ENCODE results near the gene ATXN7. TPM values are rescaled to one million over a fixed set of nuclear protein-coding genes. Genes with fewer than 3 reads are reported as not detected.

The ATXN7 gene
- total RNA-seq, 2 experiments from 2014 or later: 289 to 304 TPM

- intact Hi-C loops (cut with DNase I, micrococcal nuclease): no loop called here
- Mint-ChIP-seq H3K9me3 (no peaks in the 10 kb centered on the region), H3K4me3 (no peak overlapping the region), H3K36me3 (ENCODE audit: low read depth) (peaks cover 25% of the 10 kb centered on the region), H3K27me3 (no peaks in the 10 kb centered on the region), H3K27ac (no peak overlapping the region), H3K4me1 (ENCODE audit: low read depth) (no peaks in the 10 kb centered on the region)
- TF ChIP-seq CTCF (IDR thresholded peaks at IDR 0.05): no peak
- no peaks in the 10 kb centered on the region for H3K36me3 ChIP-seq (ENCODE audit: insufficient read depth, low read length)
- no peak overlapping the region for H3K27ac ChIP-seq (ENCODE audit: low read depth in 1 of 2, low read length in 2 of 2)
- ChIA-PET POLR2A (no interaction called here), CTCF (interaction anchor here (1.0 kb wide), 1 partner anchor 175 kb away, joined by 3 read pairs; the partner anchor contains the start of gene PSMD6)
- H3K4me1 ChIP-seq (ENCODE audit: insufficient read depth, low read length): no peaks in the 10 kb centered on the region
- H3K27me3 ChIP-seq (ENCODE audit: control insufficient read depth in 1 of 2, insufficient read depth in 2 of 2, low read length in 2 of 2): no peaks in the 10 kb centered on the region
- ATAC-seq (ENCODE audit: poor library complexity): no peak
- no peak for DNase-seq
- no peak overlapping the region for H3K4me3 ChIP-seq (ENCODE audit: low read length)
- H3K9me3 ChIP-seq (ENCODE audit: control insufficient read depth in 1 of 2, insufficient read depth in 1 of 2, low read length in 2 of 2): peaks cover under 1% of the 10 kb centered on the region in 2 experiments
Observed at GRCh38 chr3:63847718-63848450, 15.8 kb upstream of the ATXN7 start.

GRCh38 chr3:63849175-63849574, 14.5 kb upstream of the ATXN7 start:
- H3K4me1 Mint-ChIP-seq (ENCODE audit: low read depth): no peaks in the 10 kb centered on the region
- ChIA-PET POLR2A (no interaction called here), CTCF (interaction anchor here (1.0 kb wide), 1 partner anchor 174 kb away, joined by 3 read pairs; the partner anchor contains the start of gene PSMD6)
- peaks cover 33% of the 10 kb centered on the region for H3K36me3 Mint-ChIP-seq (ENCODE audit: low read depth)
- Histone ChIP-seq H3K4me3 (ENCODE audit: low read length) (no peak overlapping the region), H3K9me3 (ENCODE audit: control insufficient read depth in 1 of 2, insufficient read depth in 1 of 2, low read length in 2 of 2) (no peaks in the 10 kb centered on the region), H3K27ac (ENCODE audit: low read depth in 1 of 2, low read length in 2 of 2) (no peak overlapping the region), H3K36me3 (ENCODE audit: insufficient read depth, low read length) (no peaks in the 10 kb centered on the region), H3K27me3 (ENCODE audit: control insufficient read depth in 1 of 2, insufficient read depth in 2 of 2, low read length in 2 of 2) (no peaks in the 10 kb centered on the region), H3K4me1 (ENCODE audit: insufficient read depth, low read length) (no peaks in the 10 kb centered on the region)
- DNase-seq (no peak), ATAC-seq (ENCODE audit: poor library complexity) (no peak)
- no peaks in the 10 kb centered on the region for H3K9me3 Mint-ChIP-seq
- intact Hi-C loops (cut with DNase I, micrococcal nuclease): no loop called here
- TF ChIP-seq CTCF (IDR thresholded peaks at IDR 0.05): no peak
- H3K27me3 Mint-ChIP-seq: no peaks in the 10 kb centered on the region
- no peak overlapping the region for H3K27ac Mint-ChIP-seq
- no peak overlapping the region for H3K4me3 Mint-ChIP-seq

GRCh38 chr3:63851287-63851686, 12.4 kb upstream of the ATXN7 start:
- Histone ChIP-seq H3K9me3 (ENCODE audit: control insufficient read depth in 1 of 2, insufficient read depth in 1 of 2, low read length in 2 of 2) (no peaks in the 10 kb centered on the region), H3K4me1 (ENCODE audit: insufficient read depth, low read length) (no peaks in the 10 kb centered on the region), H3K27me3 (ENCODE audit: control insufficient read depth in 1 of 2, insufficient read depth in 2 of 2, low read length in 2 of 2) (no peaks in the 10 kb centered on the region), H3K27ac (ENCODE audit: low read depth in 1 of 2, low read length in 2 of 2) (no peak overlapping the region), H3K36me3 (ENCODE audit: insufficient read depth, low read length) (no peaks in the 10 kb centered on the region), H3K4me3 (ENCODE audit: low read length) (no peak overlapping the region)
- POLR2A ChIA-PET: no interaction called here
- peaks cover 36% of the 10 kb centered on the region for H3K36me3 Mint-ChIP-seq (ENCODE audit: low read depth)
- H3K4me3 Mint-ChIP-seq: no peak overlapping the region
- no peak for TF ChIP-seq CTCF (IDR thresholded peaks at IDR 0.05)
- intact Hi-C loops (cut with DNase I, micrococcal nuclease): no loop called here
- no peak overlapping the region for H3K27ac Mint-ChIP-seq
- ATAC-seq (ENCODE audit: poor library complexity) (no peak), DNase-seq (no peak)
- CTCF ChIA-PET: no interaction called here
- H3K4me1 Mint-ChIP-seq (ENCODE audit: low read depth): peaks cover 13% of the 10 kb centered on the region
- no peaks in the 10 kb centered on the region for H3K9me3 Mint-ChIP-seq
- H3K27me3 Mint-ChIP-seq: no peaks in the 10 kb centered on the region

All from CD4-positive, alpha-beta T cell (primary cell).